GM15510 (cell line): Measurements from ENCODE around the gene THRAP3.
A peak's percentile ranks its signal among the peaks of the same experiment; 100 is the strongest.

ENCODE experiments used
- POLR2A ChIP-seq: IDR thresholded peaks from 3 replicates; pipeline ENCODE4 v1.6.1; 2011; ENCODE audit warnings: borderline replicate concordance; ENCODE audit not compliant: insufficient read length; ENCODE audit errors: extremely low read depth

Gene THRAP3

DNA sequence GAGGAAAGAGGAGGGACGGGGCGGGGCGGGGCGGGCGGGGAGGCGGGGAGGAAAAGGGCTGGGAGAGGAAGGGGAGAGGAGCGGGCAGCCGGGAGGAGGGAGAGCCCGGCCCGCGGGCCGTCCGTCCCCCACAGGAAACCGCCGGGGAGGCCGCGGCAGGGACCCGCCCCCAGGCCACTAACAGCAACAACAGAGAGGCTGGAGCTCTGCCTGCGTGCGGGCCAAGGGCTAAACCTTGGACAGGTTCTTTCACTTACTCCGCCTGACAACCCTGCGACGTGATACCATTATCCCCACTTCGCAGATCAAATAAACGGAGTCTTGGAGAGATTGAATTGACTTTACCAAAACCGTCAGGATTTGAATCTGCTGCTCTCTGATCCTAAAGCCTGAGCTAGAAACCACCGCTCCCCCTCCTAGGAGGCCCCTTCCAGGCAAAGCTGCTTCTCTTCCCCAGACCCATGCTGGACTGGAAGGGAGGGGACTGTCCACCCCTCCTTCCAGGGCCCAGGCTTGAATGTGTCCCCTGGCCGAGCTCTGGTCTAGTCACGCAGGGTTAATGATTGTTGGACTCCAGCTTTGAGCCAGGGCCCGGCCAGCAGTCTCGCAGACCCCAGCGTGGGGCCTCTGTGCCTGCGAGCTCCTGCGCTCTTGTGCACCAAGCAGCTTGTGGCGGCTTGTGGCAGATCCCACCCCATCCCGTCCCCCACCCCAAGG, 99.6 kb downstream of the THRAP3 start, which contains the start of gene EVA1B:
TSS of gene EVA1B (minus strand) at position 10 of the 717 bp plus-strand sequence. CDS start 608 bp downstream, outside the sequence.
- peak; percentile 8 for TF ChIP-seq POLR2A

GRCh38 chr1:36324353-36324703, 100.1 kb downstream of the THRAP3 start:
- TF ChIP-seq POLR2A, result no peak

GRCh38 chr1:36326499-36326898, 102.3 kb downstream of the THRAP3 start:
- TF ChIP-seq POLR2A, result no peak

DNA sequence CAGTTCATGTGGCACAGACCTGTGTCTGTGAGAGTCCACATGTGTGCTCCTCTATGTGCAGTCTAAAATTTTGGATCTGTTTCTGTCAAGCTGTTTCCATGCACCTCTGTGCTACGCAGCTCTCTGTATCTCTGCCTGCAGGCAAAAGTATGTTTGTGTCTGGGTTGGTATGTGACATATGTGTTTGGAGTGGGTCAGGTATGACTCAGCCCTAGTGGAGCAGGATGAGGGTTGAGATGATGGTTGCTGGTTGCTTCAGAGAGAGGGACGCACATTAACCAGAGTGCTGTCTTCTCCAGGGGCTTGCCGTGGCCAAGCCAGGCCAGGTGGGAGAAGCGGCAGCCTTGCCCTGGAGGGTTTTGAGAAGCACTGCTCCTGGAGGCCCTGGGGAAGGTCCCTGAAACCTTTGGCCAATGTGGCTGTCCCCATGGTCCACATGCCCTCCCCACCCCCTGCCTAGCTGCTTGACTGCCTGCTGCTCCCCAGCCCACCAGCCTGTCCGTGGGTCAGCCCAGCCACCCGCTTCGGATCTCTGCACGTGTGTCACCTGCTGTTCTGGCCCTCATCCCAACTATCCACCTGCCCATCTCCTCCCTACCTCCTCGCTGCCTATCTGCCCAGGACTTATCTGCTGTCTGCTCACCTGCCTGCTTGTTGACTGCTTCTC, 103.3 kb downstream of the THRAP3 start:
- TF ChIP-seq POLR2A, result no peak

DNA sequence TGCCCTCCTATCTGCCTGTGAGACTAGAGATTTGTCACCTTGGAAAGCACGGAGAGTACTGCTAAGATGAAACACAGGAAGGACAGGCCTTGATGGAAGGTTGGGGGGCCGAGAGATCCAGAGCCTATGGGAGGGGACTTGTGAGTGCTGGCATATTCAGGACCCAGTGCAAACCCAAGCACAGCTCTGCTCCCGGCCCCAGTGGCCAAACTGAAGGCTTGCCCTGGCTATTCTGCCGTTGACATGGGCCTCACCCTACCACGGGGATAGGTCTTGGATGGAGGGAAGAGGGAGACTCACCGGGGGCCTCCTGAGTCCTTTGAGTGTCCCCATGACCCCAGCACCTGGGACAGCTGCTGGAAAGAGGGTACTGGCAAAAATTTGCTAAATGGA, 103.8 kb downstream of the THRAP3 start:
- TF ChIP-seq POLR2A, result no peak

- no peak for TF ChIP-seq POLR2A
Measured at GRCh38 chr1:36328713-36329112, 104.5 kb downstream of the THRAP3 start.

- TF ChIP-seq POLR2A, result no peak
Measured at GRCh38 chr1:36329817-36330216, 105.6 kb downstream of the THRAP3 start.

GRCh38 chr1:36330940-36331339, 106.7 kb downstream of the THRAP3 start:
- no peak for TF ChIP-seq POLR2A

GRCh38 chr1:36337830-36338229, 113.6 kb downstream of the THRAP3 start:
- TF ChIP-seq POLR2A, result no peak

- no peak for TF ChIP-seq POLR2A
Measured at GRCh38 chr1:36339215-36339614, 115.0 kb downstream of the THRAP3 start.

- TF ChIP-seq POLR2A, result no peak
Measured at GRCh38 chr1:36339615-36340014, 115.4 kb downstream of the THRAP3 start.

DNA sequence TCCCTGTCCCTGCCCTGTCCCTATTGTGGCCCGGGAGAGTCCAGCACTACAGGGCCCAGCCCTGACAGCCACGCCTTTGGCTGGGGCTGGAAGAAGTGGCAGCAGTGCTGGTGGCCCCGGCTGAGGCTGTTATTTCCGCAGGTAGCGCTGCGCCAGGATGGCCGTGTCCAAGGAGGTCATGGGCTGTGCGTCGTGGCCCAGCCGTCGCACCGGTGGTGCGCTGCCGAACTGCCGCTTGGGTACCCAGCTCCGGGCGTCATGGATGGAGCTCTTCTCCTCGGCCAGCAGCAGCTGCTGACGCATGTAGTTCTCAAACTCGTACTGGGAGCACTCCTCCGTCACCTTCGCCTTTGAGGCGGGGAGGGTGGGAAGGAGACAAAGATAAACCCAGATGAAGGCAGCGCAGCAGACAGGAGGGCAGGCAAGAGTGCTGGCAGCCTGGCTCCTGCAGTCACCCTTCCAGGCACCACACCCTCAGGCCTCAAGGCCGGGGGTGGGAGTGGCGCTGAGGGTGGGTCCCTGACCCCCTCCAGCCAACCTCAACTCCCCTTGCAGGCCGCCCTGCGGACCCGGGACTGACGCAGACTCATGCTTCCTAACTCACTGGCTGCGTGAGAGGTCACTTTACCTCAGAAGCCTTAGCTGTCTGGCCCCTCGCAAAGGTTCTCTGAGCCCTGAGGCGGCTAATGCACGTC, 117.5 kb downstream of the THRAP3 start:
- TF ChIP-seq POLR2A, result no peak

DNA sequence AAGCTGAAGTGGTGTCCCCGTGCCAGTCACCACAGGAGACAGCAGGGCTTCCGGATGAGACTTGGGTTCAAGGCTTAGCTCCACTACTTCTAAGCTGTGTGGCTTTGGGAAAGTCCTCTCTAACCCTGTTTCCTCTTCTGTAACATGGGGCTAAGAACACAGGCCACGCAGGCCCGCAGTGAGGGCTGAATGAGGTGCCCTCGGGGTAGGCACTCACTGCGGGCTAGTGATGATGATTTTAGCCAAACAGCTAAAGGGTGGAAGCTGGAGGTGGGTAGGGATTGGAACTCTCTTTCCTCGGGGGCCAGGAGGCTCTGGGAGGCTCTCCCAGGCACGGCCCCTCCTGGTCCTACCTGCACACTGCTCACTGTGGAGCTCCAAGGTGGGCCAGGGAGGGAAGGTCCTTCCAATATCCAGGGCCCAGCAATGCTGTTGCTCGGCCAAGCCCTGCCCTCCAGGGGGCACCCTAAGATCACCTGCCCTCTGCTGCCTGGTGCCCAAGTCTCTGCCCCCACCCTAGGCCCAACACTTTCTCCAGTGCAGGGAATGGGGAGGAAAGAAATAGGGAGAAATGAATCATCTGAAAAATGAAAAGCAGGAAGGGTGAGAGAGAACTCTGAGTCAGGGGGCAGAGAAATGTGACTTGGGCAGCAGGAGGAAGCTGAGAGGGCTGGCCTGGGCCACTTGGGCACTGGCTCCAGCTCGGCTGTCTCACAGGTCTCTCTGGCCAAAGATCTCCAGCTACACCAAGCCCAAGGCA, 118.4 kb downstream of the THRAP3 start:
- no peak for TF ChIP-seq POLR2A

- TF ChIP-seq POLR2A, result no peak
Measured at GRCh38 chr1:36343651-36344394, 119.6 kb downstream of the THRAP3 start.
